Body of pancreas (tissue), 4 donors: Measurements from ENCODE around the gene MRM2.

ENCODE experiments used
- CTCF ChIP-seq, 7 experiments: fragments of 450-650 bp in 4 of 7; fragments of 200-600 bp in 3 of 7; sonication (generic) in 3 of 7; IDR thresholded peaks; one replicate each; pipeline ENCODE4 v1.5.1; 2016 to 2019; ENCODE audit warnings: antibody characterized with exemption in 7 of 7
- POLR2A ChIP-seq, 3 donors: fragments of 450-650 bp; IDR thresholded peaks; one replicate each; pipeline ENCODE4 v1.6.1; 2016; ENCODE audit warnings: antibody characterized with exemption in 3 of 3, mild to moderate bottlenecking in 2 of 3

DNA sequence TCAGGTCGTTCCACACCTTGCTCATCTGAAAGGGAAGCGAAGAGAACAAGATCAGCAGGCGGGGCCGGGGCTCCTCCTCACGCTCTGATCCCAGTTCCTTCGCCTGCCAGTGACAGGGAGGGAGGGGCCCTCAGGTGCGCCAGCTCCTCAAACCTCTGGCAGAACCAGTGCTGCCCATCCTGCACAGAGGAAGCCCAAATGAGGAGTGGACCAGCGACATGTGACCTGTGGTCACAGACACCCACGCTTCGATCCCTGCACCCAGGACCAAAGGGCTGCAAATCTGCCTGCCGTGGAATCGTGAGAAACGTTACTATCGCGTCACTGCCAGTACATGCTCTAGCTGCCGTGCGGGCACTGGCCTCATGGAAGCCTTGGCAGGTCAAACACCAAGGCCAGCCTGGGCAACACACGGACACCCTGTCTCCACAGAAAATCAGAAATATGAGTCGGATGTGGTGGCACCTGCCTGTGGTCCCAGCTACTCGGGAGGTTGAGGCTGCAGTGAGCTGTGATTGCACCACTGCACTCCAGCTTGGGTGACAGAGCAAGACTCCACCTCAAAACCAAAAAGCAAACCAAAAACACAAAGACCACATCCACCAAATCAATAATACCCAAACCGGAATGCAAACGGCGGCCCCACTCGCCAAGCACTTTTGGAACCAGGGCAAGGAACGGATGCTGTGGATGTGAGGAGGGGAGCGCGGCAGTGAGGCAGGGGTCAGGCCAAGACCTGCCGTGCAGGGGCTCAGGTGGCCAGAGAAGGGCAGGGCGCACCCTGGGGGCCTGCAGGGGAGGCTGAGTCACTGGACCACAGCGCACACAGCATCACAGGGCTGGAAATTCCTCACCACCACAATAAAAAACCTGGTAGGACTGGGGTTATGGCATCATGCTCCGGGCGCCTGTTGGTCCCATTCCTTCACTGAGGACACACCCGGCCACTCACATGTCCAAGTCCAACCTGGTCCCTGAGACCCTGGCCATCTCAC, 13.4 kb upstream of the MRM2 start:
- no peak for TF ChIP-seq POLR2A (IDR thresholded peaks at IDR 0.05)
- TF ChIP-seq CTCF (IDR thresholded peaks at IDR 0.05): no peak
